IPS-18c (cell line): ENCODE data around the gene CT45A2.
"Not testable (repeated sequence)": the region's sequence is repeated elsewhere in the genome, so short reads cannot be mapped to it uniquely, and the experiment has no call there.

ENCODE experiments used
- H3K4me3 ChIP-seq: 2 replicates; pipeline ENCODE4 v1.7.0; 2013; ENCODE audit warnings: low read depth, mild to moderate bottlenecking, low read length, moderate library complexity; ENCODE audit not compliant: insufficient read depth
- H3K9me3 ChIP-seq: one replicate; pipeline ENCODE4 v1.6.1; 2013; ENCODE audit warnings: mild to moderate bottlenecking, low read length, moderate library complexity; ENCODE audit not compliant: control insufficient read depth, insufficient read depth

Gene CT45A2

GRCh38 chrX:135819912-135820311 lies at the start of gene CT45A2:
Gene CT45A2, minus strand, starts transcription at chrX:135820012. Its CDS starts 3,747 bp downstream, at chrX:135816265.
- H3K9me3 ChIP-seq, H3K4me3 ChIP-seq: not testable (repeated sequence)

DNA sequence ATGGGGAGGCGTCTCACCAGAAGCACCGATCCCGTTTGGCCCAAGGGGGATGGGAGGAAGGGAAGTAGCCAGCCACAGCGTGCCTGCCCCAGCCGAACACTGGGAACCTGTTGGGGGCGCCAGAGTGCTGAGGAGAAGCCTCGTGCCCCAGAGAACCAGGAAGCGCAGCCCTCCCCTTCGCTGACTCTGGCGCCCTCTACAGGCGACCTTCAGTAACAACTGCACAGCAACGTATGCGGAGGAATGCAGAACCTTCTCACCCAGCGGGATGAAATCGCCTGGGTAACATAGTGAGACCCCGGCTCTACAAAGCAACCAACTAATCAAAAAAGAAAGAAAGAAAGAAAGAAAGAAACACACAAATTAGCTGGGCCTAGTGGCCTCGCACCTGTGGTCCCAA lies 34.6 kb upstream of the CT45A2 start, which contains the start of gene CT45A8:
Gene CT45A8, minus strand, starts transcription at position 101 of the 400 bp plus-strand sequence. CDS start 3,755 bp downstream, outside the sequence.
- H3K4me3 ChIP-seq, H3K9me3 ChIP-seq: not testable (repeated sequence)

DNA sequence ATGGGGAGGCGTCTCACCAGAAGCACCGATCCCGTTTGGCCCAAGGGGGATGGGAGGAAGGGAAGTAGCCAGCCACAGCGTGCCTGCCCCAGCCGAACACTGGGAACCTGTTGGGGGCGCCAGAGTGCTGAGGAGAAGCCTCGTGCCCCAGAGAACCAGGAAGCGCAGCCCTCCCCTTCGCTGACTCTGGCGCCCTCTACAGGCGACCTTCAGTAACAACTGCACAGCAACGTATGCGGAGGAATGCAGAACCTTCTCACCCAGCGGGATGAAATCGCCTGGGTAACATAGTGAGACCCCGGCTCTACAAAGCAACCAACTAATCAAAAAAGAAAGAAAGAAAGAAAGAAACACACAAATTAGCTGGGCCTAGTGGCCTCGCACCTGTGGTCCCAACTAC lies 17.4 kb upstream of the CT45A2 start, which contains the start of gene CT45A7:
Gene CT45A7, minus strand, starts transcription at position 101 of the 400 bp plus-strand sequence. CDS start 3,747 bp downstream, outside the sequence.
- not testable (repeated sequence) for H3K4me3 ChIP-seq

DNA sequence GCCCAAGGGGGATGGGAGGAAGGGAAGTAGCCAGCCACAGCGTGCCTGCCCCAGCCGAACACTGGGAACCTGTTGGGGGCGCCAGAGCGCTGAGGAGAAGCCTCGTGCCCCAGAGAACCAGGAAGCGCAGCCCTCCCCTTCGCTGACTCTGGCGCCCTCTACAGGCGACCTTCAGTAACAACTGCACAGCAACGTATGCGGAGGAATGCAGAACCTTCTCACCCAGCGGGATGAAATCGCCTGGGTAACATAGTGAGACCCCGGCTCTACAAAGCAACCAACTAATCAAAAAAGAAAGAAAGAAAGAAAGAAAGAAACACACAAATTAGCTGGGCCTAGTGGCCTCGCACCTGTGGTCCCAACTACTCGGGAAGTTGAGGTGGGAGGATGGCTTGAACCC lies 17.1 kb downstream of the CT45A2 start, which contains the start of gene CT45A6:
Gene CT45A6, minus strand, starts transcription at position 101 of the 400 bp plus-strand sequence. CDS start 3,794 bp downstream, outside the sequence.
- H3K4me3 ChIP-seq, H3K9me3 ChIP-seq: not testable (repeated sequence)

More for the DNA sequence above, 17.4 kb upstream of the CT45A2 start, which contains the start of gene CT45A7:
- H3K9me3 ChIP-seq, result not testable (repeated sequence)

DNA sequence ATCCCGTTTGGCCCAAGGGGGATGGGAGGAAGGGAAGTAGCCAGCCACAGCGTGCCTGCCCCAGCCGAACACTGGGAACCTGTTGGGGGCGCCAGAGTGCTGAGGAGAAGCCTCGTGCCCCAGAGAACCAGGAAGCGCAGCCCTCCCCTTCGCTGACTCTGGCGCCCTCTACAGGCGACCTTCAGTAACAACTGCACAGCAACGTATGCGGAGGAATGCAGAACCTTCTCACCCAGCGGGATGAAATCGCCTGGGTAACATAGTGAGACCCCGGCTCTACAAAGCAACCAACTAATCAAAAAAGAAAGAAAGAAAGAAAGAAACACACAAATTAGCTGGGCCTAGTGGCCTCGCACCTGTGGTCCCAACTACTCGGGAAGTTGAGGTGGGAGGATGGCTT lies 34.4 kb downstream of the CT45A2 start, which contains the start of gene CT45A5:
Gene CT45A5, minus strand, starts transcription at position 101 of the 400 bp plus-strand sequence. CDS start 3,774 bp downstream, outside the sequence.
- not testable (repeated sequence) for H3K4me3 ChIP-seq

GRCh38 chrX:135768091-135768490 lies 51.7 kb downstream of the CT45A2 start, which contains the start of gene CT45A3:
Gene CT45A3, minus strand, starts transcription at chrX:135768191. Its CDS starts 3,747 bp downstream, at chrX:135764444.
- not testable (repeated sequence) for H3K4me3 ChIP-seq, H3K9me3 ChIP-seq

More for the DNA sequence above, 34.4 kb downstream of the CT45A2 start, which contains the start of gene CT45A5:
- H3K9me3 ChIP-seq, result not testable (repeated sequence)
